Activated naive CD4-positive, alpha-beta T cell treated with anti-CD3 and anti-CD28 coated beads, Interleukin-2, amount 10 ng/mL, durations not matched to agents 5 hours and 36 hours (primary cell): ENCODE results near the gene NSDHL. TPM values are rescaled to one million over a fixed set of nuclear protein-coding genes. Genes with fewer than 3 reads are reported as not detected.

Experiments
- total RNA-seq, 2 experiments: library from RNA; stranded (reverse); gene quantifications; one replicate each; pipeline ENCODE4 v1.2.3, GENCODE V29; 2021

Gene NSDHL
- total RNA-seq: 10 to 100 TPM; 14.7 TPM

DNA sequence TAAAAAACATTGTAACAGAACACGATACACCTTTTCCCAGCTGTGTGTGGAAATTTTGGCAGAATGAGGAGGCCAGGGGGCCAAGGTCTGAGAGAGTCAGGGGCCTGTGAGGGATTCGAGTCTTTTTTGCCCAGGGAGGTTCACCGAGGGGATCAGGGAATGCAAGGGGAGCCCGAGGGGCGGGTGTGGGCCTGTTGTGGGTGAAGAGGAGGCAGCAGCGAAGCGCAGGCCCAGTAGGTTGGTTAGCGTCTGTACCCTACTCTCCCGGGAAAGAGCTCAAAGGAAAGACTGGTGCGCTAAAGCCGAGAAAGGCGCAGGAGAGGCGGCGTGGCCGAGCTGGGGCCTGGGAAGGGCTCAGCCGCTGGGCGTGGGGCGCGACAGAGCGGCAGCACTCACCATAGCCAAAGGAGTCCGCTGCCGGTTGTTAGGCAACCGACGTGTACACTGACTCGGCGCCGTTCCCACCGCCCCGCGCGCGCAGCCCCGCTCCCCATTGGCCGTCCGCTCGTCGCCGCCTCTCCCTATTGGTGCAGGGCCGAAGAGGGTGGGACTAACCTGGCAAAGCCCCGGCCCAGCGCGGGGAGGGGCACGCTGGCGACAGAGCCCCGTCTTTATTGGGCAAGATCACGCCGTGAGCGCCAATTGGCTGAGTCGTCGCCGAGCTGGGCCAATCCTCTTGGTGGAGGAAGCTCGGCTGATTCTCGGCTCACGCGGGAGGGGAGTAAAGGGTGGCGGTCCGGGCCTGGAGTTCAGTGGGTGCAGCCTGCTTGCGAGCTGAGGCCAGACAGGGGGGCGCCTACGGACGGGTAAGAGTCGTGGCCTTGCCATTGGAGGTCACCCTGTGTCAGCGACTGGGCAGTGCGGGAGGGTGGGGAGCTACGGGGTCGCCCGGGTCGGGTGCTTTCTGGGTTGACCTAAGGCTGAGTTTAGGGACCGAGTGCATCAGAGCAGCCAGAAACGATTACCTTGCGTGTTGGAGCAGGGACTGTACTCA lies at the start of gene NSDHL, which contains the start of gene CETN2:
Gene NSDHL, plus strand, starts transcription at position 752 of the 994 bp plus-strand sequence. CDS start 15,262 bp downstream, outside the sequence.
Gene CETN2, minus strand, starts transcription at position 446 of the 994 bp plus-strand sequence. Its CDS starts 47 bp downstream, at position 399.

DNA sequence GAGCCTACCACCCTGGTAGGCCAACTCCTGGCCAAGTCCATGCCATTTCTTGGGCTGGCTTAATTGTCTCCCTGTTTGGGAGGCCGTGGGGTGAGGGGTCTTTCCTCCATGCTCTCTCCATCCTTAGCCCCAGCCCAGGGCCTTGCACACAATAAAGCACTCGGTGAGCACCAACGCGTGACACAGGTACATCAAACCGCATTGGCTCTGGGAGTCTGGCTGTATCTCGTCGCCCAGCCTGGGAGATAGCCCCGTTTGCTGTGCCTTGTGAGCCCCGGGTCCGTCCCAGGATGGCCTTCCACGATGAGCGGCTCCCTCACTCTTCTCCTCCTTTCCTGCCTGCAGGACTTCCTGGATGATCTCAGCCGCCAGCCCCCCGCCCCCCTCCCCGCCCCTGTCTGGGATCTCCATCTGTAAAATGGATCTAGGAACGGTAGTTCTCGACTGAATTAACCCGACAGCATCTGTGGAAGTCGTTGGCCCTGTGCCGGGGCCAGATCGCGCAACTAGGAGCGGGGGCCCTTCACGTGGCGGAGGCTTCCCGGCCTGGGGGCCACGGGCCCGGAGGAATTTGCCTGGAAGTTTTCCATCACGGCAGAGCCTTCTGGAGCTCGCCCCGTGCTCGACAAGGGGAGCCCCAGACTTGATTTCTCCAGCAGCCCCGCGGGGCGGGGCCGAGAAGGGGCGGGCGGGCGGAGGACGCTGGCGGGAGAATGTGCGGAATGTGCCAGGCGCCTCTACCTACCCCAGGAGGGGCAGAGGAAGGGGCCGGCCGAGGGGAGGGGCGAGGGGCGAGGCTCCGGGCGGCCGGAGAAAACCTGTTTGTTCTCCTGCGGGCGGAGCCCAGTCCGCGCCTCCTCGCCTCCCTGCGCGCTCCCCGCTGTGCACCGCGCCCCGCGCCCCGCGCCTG lies 66.6 kb downstream of the NSDHL start, which contains the start of gene ZNF185:
Gene ZNF185, plus strand, starts transcription at position 846 of the 910 bp plus-strand sequence. CDS start 16,423 bp downstream, outside the sequence.

Other genes starting within 250 kb of the NSDHL start
- not detected for gene GABRQ, start 193.2 kb upstream of the NSDHL start, total RNA-seq
- gene MAGEA3, start 132.3 kb upstream of the NSDHL start, total RNA-seq: not detected
- gene CSAG2, start 121.8 kb upstream of the NSDHL start, total RNA-seq: not detected
- gene MAGEA2B, start 116.4 kb upstream of the NSDHL start, total RNA-seq: not detected
- gene CSAG1, start 97.3 kb upstream of the NSDHL start, total RNA-seq: not detected
- gene MAGEA12, start 97.3 kb upstream of the NSDHL start, total RNA-seq: not detected
- gene MAGEA2, start 77.2 kb upstream of the NSDHL start, total RNA-seq: not detected
- gene CSAG3, start 71.8 kb upstream of the NSDHL start, total RNA-seq: not detected
- not detected for gene MAGEA6, start 61.4 kb upstream of the NSDHL start, total RNA-seq
- 1 to 10 TPM; 7.3 to 8.4 TPM for gene CETN2, start 306 bp upstream of the NSDHL start, total RNA-seq
- under 1 TPM; 0.50 to 0.70 TPM for gene ZNF185, start 67.0 kb downstream of the NSDHL start, total RNA-seq
- gene PNMA5, start 163.1 kb downstream of the NSDHL start, total RNA-seq: under 1 TPM; 0.12 to 0.15 TPM
- 1 to 10 TPM; 4.9 to 5.5 TPM for gene PNMA3, start 225.4 kb downstream of the NSDHL start, total RNA-seq
- gene PNMA6A, start 241.4 kb downstream of the NSDHL start, total RNA-seq: under 1 TPM; 0.68 to 0.89 TPM